Stimulated activated memory B cell treated with anti-CD40 and anti-IgM and Interleukin-4, amounts not matched to agents 10 μg/mL and 1 μg/mL and 100 μg/mL, for 72 hours (primary cell): ENCODE results near the gene PCDH15.

Experiments
- ATAC-seq: fragments of 150-1000 bp; cut with Tn5 transposase; 2 replicates; pipeline ENCODE4 v1.10.0; 2021
- H3K27ac Mint-ChIP-seq: one replicate; pipeline ENCODE4 v1.8.0; 2022; ENCODE audit warnings: mild to moderate bottlenecking, mixed read lengths
- H3K27me3 Mint-ChIP-seq: one replicate; pipeline ENCODE4 v1.8.0; 2022; ENCODE audit warnings: mixed read lengths
- H3K36me3 Mint-ChIP-seq: one replicate; pipeline ENCODE4 v1.8.0; 2022; ENCODE audit warnings: mixed read lengths
- H3K4me1 Mint-ChIP-seq: one replicate; pipeline ENCODE4 v1.8.0; 2022; ENCODE audit warnings: mixed read lengths
- H3K4me3 Mint-ChIP-seq: one replicate; pipeline ENCODE4 v1.8.0; 2022; ENCODE audit warnings: mild to moderate bottlenecking, moderate library complexity, mixed read lengths
- H3K9me3 Mint-ChIP-seq: one replicate; pipeline ENCODE4 v1.8.0; 2022; ENCODE audit warnings: mixed read lengths

Gene PCDH15

GRCh38 chr10:54800741-54801421, at the start of gene PCDH15:
TSS of gene PCDH15 (minus strand) at chr10:54801231. CDS start at chr10:54664262, 136,969 bp downstream.
- no peaks in the 10 kb centered on the region for H3K36me3 Mint-ChIP-seq
- H3K27me3 Mint-ChIP-seq: no peaks in the 10 kb centered on the region
- no peaks in the 10 kb centered on the region for H3K4me1 Mint-ChIP-seq
- ATAC-seq: no peak
- no peaks in the 10 kb centered on the region for H3K9me3 Mint-ChIP-seq
- no peak within 1 kb of the TSS for H3K4me3 Mint-ChIP-seq
- H3K27ac Mint-ChIP-seq: no peak within 1 kb of the TSS

GRCh38 chr10:54843932-54844331, 42.9 kb upstream of the PCDH15 start:
- H3K36me3 Mint-ChIP-seq: no peaks in the 10 kb centered on the region
- no peaks in the 10 kb centered on the region for H3K4me1 Mint-ChIP-seq
- no peak overlapping the region for H3K4me3 Mint-ChIP-seq
- H3K27ac Mint-ChIP-seq: no peak overlapping the region
- ATAC-seq: no peak
- H3K27me3 Mint-ChIP-seq: no peaks in the 10 kb centered on the region
- peaks cover 7% of the 10 kb centered on the region for H3K9me3 Mint-ChIP-seq

GRCh38 chr10:54843085-54843646, 42.1 kb upstream of the PCDH15 start:
- H3K36me3 Mint-ChIP-seq: no peaks in the 10 kb centered on the region
- ATAC-seq: no peak
- peaks cover 7% of the 10 kb centered on the region for H3K9me3 Mint-ChIP-seq
- no peak overlapping the region for H3K4me3 Mint-ChIP-seq
- H3K27ac Mint-ChIP-seq: no peak overlapping the region
- no peaks in the 10 kb centered on the region for H3K27me3 Mint-ChIP-seq
- no peaks in the 10 kb centered on the region for H3K4me1 Mint-ChIP-seq

- Mint-ChIP-seq H3K4me1 (no peaks in the 10 kb centered on the region), H3K36me3 (no peaks in the 10 kb centered on the region), H3K9me3 (peaks cover 7% of the 10 kb centered on the region), H3K27me3 (no peaks in the 10 kb centered on the region), H3K4me3 (no peak overlapping the region), H3K27ac (no peak overlapping the region)
- no peak for ATAC-seq
These were observed 36.4 kb upstream of the PCDH15 start for GRCh38 chr10:54837479-54837878.

DNA sequence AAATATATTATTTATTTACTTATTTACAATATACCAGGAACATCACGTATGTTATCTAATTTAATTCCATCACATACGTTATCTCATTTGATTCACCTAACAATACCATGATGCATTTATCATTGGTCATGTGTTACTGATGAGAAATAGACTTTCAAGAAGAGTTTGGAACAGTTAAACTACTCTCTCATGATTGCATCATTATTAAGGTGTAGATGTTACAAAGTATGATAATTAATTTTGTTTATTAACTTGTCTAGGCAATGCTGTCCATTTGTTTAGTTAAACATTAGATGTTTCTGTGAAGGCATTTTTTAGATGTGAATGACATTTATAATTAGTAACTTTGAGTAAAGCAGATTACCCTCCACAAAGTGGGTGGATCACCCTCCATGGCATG, 32.0 kb upstream of the PCDH15 start:
- Mint-ChIP-seq H3K4me1 (no peaks in the 10 kb centered on the region), H3K27me3 (no peaks in the 10 kb centered on the region), H3K9me3 (no peaks in the 10 kb centered on the region), H3K4me3 (no peak overlapping the region), H3K36me3 (no peaks in the 10 kb centered on the region), H3K27ac (no peak overlapping the region)
- ATAC-seq: no peak

- ATAC-seq: no peak
- Mint-ChIP-seq H3K27me3 (no peaks in the 10 kb centered on the region), H3K4me3 (no peak overlapping the region), H3K9me3 (no peaks in the 10 kb centered on the region), H3K27ac (no peak overlapping the region), H3K36me3 (no peaks in the 10 kb centered on the region), H3K4me1 (no peaks in the 10 kb centered on the region)
These were observed 26.0 kb upstream of the PCDH15 start for GRCh38 chr10:54826994-54827560.

DNA sequence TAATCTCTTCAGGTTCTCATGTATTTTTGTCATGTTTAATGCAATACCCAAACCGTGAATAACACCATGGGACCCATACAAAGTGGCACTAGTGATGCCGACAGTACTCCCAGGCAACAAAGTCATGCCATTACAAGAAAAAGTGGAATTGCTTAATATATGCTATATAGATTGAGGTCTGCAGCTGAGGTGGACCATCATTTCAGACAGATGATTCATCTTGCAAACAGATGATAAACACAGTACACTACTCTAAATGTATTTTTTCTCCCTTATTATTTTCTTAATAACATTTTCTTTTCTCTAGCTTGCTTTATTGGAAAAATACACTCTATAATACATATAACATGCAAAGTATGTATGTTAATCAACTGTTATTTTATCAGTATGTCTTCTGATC, 14.6 kb upstream of the PCDH15 start:
- Mint-ChIP-seq H3K4me1 (no peaks in the 10 kb centered on the region), H3K9me3 (peaks cover 3% of the 10 kb centered on the region), H3K27me3 (no peaks in the 10 kb centered on the region), H3K4me3 (no peak overlapping the region), H3K36me3 (no peaks in the 10 kb centered on the region), H3K27ac (no peak overlapping the region)
- ATAC-seq: no peak

- no peak for ATAC-seq
- Mint-ChIP-seq H3K9me3 (peaks cover 3% of the 10 kb centered on the region), H3K27ac (no peak overlapping the region), H3K36me3 (no peaks in the 10 kb centered on the region), H3K4me3 (no peak overlapping the region), H3K4me1 (no peaks in the 10 kb centered on the region), H3K27me3 (no peaks in the 10 kb centered on the region)
These were observed 7.3 kb upstream of the PCDH15 start for GRCh38 chr10:54808186-54808935.

DNA sequence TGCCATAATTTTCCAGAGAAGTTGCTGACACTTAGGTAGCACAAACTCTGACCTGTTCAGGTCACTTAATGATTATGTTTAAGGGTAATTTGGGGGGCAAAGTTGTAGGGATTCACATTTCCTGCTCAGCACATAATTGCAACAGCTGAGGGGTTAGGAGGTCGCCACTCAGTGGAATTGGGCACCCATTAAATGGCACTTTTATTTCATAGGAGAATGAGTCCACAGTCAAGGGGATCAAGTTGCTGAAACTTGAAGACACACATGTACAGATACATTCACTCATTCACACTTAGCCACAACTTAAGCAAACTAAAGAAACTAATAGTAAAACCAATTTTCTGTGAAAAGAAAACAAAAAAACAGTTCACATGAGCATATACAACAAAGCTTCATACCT, 1.5 kb downstream of the PCDH15 start:
- Mint-ChIP-seq H3K4me3 (no peak overlapping the region), H3K9me3 (no peaks in the 10 kb centered on the region)
- ATAC-seq: no peak

GRCh38 chr10:54797636-54798321, 3.3 kb downstream of the PCDH15 start:
- Mint-ChIP-seq H3K27me3 (no peaks in the 10 kb centered on the region), H3K9me3 (no peaks in the 10 kb centered on the region), H3K27ac (no peak overlapping the region), H3K36me3 (no peaks in the 10 kb centered on the region), H3K4me1 (no peaks in the 10 kb centered on the region), H3K4me3 (no peak overlapping the region)
- ATAC-seq: no peak

More for the DNA sequence above, 1.5 kb downstream of the PCDH15 start:
- no peaks in the 10 kb centered on the region for H3K27me3 Mint-ChIP-seq
- no peaks in the 10 kb centered on the region for H3K4me1 Mint-ChIP-seq
- H3K36me3 Mint-ChIP-seq: no peaks in the 10 kb centered on the region
- H3K27ac Mint-ChIP-seq: no peak overlapping the region

GRCh38 chr10:54796881-54797280, 4.2 kb downstream of the PCDH15 start:
- Mint-ChIP-seq H3K27ac (no peak overlapping the region), H3K4me1 (no peaks in the 10 kb centered on the region), H3K27me3 (no peaks in the 10 kb centered on the region), H3K9me3 (no peaks in the 10 kb centered on the region), H3K36me3 (no peaks in the 10 kb centered on the region), H3K4me3 (no peak overlapping the region)
- no peak for ATAC-seq

DNA sequence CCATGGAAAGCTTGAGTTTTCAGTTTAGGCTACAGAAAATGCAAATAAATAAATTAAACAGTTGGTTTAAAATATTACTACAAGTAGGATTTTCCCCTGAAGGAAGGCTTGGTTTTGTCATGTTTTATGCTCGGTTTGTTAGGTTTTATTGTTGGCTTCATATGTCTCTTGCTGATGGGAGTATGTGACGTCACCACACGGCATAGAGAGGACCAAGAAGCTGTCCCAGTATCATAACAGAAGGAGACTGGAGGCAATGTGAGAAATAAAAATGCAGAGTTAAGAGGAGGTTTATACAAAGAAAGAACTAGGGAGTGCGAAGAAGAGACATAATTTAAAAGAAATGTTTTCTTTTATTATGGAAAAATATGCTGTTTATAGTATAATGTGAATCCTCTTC, 24.4 kb downstream of the PCDH15 start:
- no peaks in the 10 kb centered on the region for H3K27me3 Mint-ChIP-seq
- H3K4me3 Mint-ChIP-seq: no peak overlapping the region
- no peaks in the 10 kb centered on the region for H3K4me1 Mint-ChIP-seq
- H3K27ac Mint-ChIP-seq: no peak overlapping the region
- H3K36me3 Mint-ChIP-seq: no peaks in the 10 kb centered on the region
- peaks cover 2% of the 10 kb centered on the region for H3K9me3 Mint-ChIP-seq
- ATAC-seq: no peak

DNA sequence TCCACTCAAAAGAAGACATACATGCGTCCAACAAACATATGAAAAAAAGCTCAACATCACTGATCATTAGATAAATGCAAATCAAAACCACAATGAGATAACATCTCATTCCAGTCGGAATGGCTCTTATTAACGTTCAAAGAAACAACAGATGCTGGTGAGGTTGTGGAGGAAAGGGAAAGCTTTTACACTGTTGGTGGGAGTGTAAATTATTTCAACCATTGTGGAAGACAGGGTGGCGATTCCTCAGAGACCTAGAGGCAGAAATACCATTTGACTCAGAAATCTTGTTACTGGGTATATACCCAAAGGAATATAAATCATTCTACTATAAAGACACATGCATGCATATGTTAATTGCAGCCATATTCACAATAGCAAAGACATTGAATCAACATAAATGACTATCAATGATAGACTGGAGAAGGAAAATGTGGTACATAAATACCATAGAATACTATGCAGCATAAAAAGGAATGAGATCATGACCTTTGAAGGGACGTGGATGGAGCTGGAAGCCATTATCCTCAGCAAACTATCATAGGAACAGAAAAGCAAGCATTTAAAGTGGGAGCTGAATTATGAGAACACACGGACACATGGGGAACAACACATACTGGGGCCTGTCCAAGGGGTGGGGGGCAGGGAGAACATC, 28.4 kb downstream of the PCDH15 start:
- Mint-ChIP-seq H3K4me3 (no peak overlapping the region), H3K36me3 (no peaks in the 10 kb centered on the region), H3K9me3 (peaks cover 2% of the 10 kb centered on the region), H3K27me3 (no peaks in the 10 kb centered on the region), H3K4me1 (no peaks in the 10 kb centered on the region), H3K27ac (no peak overlapping the region)
- no peak for ATAC-seq

DNA sequence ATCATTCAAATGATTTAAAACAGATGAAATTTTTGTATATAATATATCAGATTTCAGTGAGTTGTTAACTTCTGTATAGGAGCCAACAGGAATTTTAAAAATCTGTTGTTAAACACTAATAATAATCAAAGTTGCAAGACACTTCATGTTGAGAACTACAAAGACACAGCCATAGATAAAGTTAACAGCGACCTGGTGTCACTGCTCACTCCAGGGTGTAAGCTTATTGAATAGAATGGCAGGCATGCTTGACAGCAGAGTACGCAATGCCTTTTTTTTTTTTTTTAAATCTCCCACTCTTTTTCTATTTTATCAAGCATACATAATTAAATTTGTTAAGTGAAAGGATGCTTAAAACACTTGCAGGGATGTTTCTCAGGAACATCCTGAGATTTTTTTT, 32.0 kb downstream of the PCDH15 start:
- Mint-ChIP-seq H3K4me1 (no peaks in the 10 kb centered on the region), H3K27ac (no peak overlapping the region), H3K27me3 (no peaks in the 10 kb centered on the region), H3K9me3 (no peaks in the 10 kb centered on the region), H3K36me3 (no peaks in the 10 kb centered on the region), H3K4me3 (no peak overlapping the region)
- no peak for ATAC-seq

DNA sequence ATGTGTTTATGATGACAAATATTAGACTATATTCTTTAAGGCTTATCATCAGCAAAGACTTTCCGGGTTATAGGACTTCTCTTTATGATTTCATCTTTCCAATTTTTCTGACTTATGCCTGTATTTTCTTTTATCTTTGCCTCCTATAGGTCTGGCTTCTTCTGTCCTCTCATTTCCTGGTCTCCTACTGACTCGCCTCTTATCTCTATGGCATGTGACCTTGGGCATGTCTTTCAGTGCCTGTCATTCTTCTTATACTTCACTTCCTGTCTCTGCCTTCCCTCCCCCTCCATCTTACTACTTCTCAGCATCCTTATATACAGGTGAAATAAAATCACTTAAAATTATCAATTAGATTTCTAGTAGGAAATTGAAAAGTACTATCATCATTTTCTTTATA, 42.2 kb downstream of the PCDH15 start:
- H3K27me3 Mint-ChIP-seq: no peaks in the 10 kb centered on the region
- no peak for ATAC-seq
- no peak overlapping the region for H3K27ac Mint-ChIP-seq
- no peaks in the 10 kb centered on the region for H3K36me3 Mint-ChIP-seq
- H3K4me1 Mint-ChIP-seq: no peaks in the 10 kb centered on the region
- H3K9me3 Mint-ChIP-seq: peaks cover 2% of the 10 kb centered on the region
- H3K4me3 Mint-ChIP-seq: no peak overlapping the region
